ENCODE data around the gene GBF1. TPM values are rescaled to one million over a fixed set of nuclear protein-coding genes. Genes with fewer than 3 reads are reported as not detected.
A peak's percentile ranks its signal among the peaks of the same experiment; 100 is the strongest.

Gene GBF1
- total and polyA plus RNA-seq, 7 donors, result 14.1 to 47.1 (median 40.8) TPM

DNA sequence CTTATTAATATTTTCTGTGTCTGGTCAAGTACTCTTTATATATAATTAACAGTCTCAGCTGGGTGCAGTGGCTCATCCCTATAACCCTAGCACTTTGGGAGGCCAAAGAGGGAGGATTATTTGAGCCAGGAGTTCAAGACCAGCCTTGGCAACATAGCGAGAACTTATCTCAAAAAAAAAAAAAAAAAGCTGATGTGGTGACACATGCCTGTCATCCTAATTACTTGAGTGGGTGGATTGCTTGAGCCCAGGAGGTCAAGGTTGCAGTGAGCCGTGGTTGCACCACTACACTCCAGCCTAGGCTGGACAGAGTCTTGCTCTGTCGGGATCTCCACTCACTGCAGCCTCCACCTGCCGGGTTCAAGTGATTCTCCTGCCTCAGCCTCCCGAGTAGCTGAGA is 26.0 kb upstream of the GBF1 start:
- Histone ChIP-seq H3K4me1 (no peaks in the 10 kb centered on the region), H3K9me3 (no peaks in the 10 kb centered on the region), H3K36me3 (ENCODE audit: insufficient read depth in 1 of 2, low read depth in 1 of 2) (no peaks in the 10 kb centered on the region), H3K27me3 (ENCODE audit: insufficient read depth in 3 of 3, low read length in 2 of 3) (no peaks in the 10 kb centered on the region), H3K27ac (no peak overlapping the region), H3K4me3 (no peak overlapping the region)
- TF ChIP-seq, protein P1, sequence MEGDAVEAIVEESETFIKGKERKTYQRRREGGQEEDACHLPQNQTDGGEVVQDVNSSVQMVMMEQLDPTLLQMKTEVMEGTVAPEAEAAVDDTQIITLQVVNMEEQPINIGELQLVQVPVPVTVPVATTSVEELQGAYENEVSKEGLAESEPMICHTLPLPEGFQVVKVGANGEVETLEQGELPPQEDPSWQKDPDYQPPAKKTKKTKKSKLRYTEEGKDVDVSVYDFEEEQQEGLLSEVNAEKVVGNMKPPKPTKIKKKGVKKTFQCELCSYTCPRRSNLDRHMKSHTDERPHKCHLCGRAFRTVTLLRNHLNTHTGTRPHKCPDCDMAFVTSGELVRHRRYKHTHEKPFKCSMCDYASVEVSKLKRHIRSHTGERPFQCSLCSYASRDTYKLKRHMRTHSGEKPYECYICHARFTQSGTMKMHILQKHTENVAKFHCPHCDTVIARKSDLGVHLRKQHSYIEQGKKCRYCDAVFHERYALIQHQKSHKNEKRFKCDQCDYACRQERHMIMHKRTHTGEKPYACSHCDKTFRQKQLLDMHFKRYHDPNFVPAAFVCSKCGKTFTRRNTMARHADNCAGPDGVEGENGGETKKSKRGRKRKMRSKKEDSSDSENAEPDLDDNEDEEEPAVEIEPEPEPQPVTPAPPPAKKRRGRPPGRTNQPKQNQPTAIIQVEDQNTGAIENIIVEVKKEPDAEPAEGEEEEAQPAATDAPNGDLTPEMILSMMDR (IDR thresholded peaks at IDR 0.05), result no peak
- 80 to 88% (median 83%) methylated on average over 5 of the region's 5 CpGs for WGBS, 3 donors
- DNase-seq (no peak), ATAC-seq (no peak)
- intact Hi-C loops (cut with DNase I), result no loop called here

DNA sequence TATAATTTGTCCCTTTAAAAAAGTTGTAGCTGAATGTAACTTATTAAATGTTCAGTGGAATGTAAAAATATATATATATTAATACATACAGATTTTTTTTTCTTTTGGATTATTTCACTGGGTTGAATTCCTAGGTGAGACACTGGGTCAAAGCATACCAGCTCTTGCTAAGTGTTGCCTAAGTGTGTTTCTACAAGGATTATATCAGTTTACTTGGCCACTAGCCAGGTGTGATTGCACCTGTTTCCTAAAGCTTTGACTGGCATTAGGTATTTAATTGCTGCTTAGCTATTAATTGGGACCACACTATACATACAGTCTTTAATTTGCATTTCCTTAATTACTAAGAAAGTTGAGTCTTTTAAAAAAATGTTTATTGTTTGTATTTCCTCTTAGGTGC is 24.7 kb upstream of the GBF1 start:
- Histone ChIP-seq H3K4me3 (no peak overlapping the region), H3K9me3 (no peaks in the 10 kb centered on the region), H3K27ac (no peak overlapping the region), H3K36me3 (ENCODE audit: insufficient read depth in 1 of 2, low read depth in 1 of 2) (no peaks in the 10 kb centered on the region), H3K4me1 (peaks cover 5% of the 10 kb centered on the region), H3K27me3 (ENCODE audit: insufficient read depth in 3 of 3, low read length in 2 of 3) (no peaks in the 10 kb centered on the region)
- intact Hi-C loops (cut with DNase I), result loop anchor here in 1 of 2 donors (10.0 kb wide), 1 partner anchor 46 kb away; no protein-coding TSS in a partner anchor
- DNase-seq (no peak), ATAC-seq (peak in 1 of 4 donors; percentile 54)
- TF ChIP-seq, protein P1 (IDR thresholded peaks at IDR 0.05), result no peak

DNA sequence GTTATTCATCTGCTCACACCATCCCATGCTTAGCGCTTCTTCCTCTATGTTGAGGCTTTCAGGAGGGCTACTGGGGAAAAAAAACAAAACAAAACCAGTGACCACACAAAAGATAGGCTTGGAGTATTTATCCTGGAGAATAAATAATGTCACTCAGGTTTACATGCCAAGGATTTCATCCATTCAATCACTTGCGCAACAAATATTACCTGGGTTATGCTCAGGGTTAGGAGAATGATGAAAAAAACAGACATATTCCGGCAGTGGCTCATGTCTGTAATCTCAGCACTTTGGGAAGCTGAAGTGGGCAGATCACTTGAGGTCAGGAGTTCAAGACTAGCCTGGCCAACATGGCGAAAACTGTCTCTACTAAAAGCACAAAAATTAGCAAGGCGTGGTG is 22.5 kb upstream of the GBF1 start:
- TF ChIP-seq, protein P1 (IDR thresholded peaks at IDR 0.05), result no peak
- ATAC-seq, result no peak

DNA sequence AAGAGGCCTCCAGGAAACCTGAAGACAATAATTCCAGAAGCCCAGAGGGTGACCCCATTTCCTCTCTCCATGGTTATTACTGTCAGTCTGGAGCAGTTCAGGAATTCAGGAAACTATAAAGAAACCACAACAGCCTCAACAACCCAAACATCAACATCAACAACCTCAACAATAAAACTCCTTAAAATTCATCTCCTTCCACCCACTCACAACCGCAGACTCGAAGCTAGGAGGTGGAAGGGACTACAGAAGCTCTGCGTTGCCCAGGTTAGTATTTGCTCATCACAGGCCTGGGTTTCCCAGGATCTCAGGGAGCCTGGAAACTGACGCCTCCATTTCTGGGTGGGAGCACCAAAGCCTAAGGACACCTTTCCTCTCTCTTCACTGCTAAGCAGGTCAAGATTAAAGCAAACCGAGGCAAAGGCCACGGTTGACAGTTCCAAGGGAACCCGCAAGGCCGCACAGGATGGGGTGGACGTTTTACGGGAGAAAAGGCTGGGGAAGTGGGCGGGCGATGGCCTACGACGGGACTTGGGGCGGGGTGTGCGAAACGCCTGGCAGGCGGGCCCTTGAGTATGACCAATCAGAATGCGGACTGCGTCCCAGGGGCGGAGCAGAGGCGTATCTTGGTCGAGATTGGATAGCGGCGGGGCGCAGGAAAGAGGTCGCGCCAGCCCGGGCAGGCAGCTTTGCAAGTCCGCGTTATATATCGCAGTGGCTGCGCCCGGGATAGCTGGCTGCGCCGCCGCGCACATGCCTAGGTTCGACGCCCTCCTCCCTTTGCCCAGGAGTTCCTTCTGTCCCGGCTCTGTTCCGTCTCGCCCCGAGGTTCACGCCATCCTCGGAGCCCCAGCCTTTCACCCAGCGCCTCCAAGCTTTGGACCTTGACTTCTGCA is 19.4 kb upstream of the GBF1 start, which contains the start of gene ELOVL3:
Gene ELOVL3 (plus strand): TSS at position 654 of the 896 bp plus-strand sequence. CDS start 250 bp downstream, outside the sequence.
- TF ChIP-seq, protein P1 (IDR thresholded peaks at IDR 0.05), result no peak
- peak; percentile 91 to 95 (median 93) for ATAC-seq
- Histone ChIP-seq H3K27me3 (ENCODE audit: insufficient read depth in 3 of 3, low read length in 2 of 3) (no peaks in the 10 kb centered on the region), H3K4me3 (peak within 1 kb of the TSS; percentile 59), H3K36me3 (ENCODE audit: insufficient read depth in 1 of 2, low read depth in 1 of 2) (no peaks in the 10 kb centered on the region), H3K4me1 (peaks cover 22% of the 10 kb centered on the region), H3K9me3 (no peaks in the 10 kb centered on the region), H3K27ac (peak within 1 kb of the TSS; percentile 75)
- intact Hi-C loops (cut with DNase I), result loop anchor here (2.0 to 10.0 kb wide), 2 partner anchors 51 to 55 kb away; no protein-coding TSS in a partner anchor
- WGBS, 3 donors, result 3 to 5% (median 4%) methylated on average over 39 to 47 of the region's 47 CpGs
- DNase-seq, result peak; percentile 95 to 97

More for the DNA sequence above, 22.5 kb upstream of the GBF1 start:
- no peak overlapping the region for H3K27ac ChIP-seq
- peaks cover 13% of the 10 kb centered on the region for H3K4me1 ChIP-seq
- no peaks in the 10 kb centered on the region for H3K9me3 ChIP-seq
- no peaks in the 10 kb centered on the region for H3K27me3 ChIP-seq (ENCODE audit: insufficient read depth in 3 of 3, low read length in 2 of 3)
- intact Hi-C loops (cut with DNase I), result loop anchor here in 1 of 2 donors (10.0 kb wide), 1 partner anchor 48 kb away; no protein-coding TSS in a partner anchor
- 87 to 92% (median 91%) methylated on average over 5 of the region's 5 CpGs for WGBS, 3 donors
- no peak for DNase-seq
- H3K4me3 ChIP-seq, result no peak overlapping the region
- H3K36me3 ChIP-seq (ENCODE audit: insufficient read depth in 1 of 2, low read depth in 1 of 2), result no peaks in the 10 kb centered on the region

All from psoas muscle (tissue), 8 donors.